ENCODE data around the gene CNIH3.
"Not testable (repeated sequence)": the region's sequence is repeated elsewhere in the genome, so short reads cannot be mapped to it uniquely, and the experiment has no call there.

The CNIH3 gene

DNA sequence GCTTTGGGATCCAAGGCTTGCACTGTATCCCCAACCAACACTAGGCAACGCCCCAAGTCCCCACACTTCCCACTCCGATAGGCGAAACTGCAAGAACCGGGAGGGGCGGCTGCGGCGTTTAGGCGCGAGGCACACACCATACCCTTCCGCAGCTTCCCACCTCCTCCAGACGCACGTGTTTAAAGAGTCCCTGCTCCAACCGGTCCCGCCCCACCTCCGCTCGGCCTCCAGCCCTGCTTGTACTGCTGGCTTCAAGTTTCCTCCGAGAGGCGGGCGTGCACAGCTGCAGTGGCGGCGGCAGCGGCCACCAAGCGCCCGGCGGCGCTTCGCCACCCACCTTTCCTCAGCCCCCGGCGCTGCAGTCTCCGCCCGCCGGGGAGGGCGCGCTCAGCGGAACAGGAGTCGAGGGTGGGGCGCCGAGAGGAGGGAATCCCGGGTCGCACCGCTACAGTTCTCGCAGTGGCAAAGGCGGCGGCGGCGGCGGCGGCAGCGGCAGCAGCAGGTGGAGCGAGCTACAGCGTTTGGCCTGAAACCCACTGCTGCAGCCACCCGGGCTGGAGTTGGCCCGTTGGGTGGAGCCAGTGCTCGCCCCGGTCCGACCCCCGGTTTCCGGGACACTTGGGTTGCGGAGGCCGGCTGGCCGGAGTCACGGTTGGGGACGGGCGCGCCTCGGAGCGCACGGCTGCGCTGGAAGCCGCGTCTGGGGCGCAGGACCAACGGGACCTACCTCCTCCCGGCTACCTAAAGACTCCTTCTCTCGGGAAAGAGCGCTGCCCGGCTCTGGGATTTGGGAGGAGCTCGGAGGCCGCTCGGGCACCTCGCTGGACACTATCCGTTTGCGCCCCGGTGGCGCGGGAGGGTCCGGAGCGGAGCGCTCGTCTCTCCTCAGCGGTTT is at the start of gene CNIH3:
Gene CNIH3 (plus strand): TSS at position 457 of the 895 bp plus-strand sequence. CDS start 858 bp downstream, outside the sequence.
- H3K27ac ChIP-seq: no peak within 1 kb of the TSS
- no peak within 1 kb of the TSS for H3K9ac ChIP-seq (ENCODE audit: insufficient read length)
- no peak for DNase-seq (ENCODE audit: low read depth, low spot score)

GRCh38 chr1:224566492-224566891 is 49.6 kb upstream of the CNIH3 start:
- H3K27ac ChIP-seq; DNase-seq (ENCODE audit: low read depth, low spot score); H3K4me3 ChIP-seq: not testable (repeated sequence)

More for the DNA sequence above, at the start of gene CNIH3:
- H3K9me3 ChIP-seq (ENCODE audit: low read depth, low read length): no peaks in the 10 kb centered on the region
- peak within 1 kb of the TSS; percentile 62 for H3K4me3 ChIP-seq
- TF ChIP-seq EZH2 (IDR thresholded peaks at IDR 0.05): peak; percentile 88
- no peak for TF ChIP-seq POLR2AphosphoS5 (IDR thresholded peaks at IDR 0.05; ENCODE audit: borderline replicate concordance, low read depth, low read length)
- H3K36me3 ChIP-seq (ENCODE audit: insufficient read depth, low read length): no peaks in the 10 kb centered on the region

GRCh38 chr1:224569276-224569675 is 46.8 kb upstream of the CNIH3 start:
- no peak for TF ChIP-seq FOXP2 (optimal IDR thresholded peaks at IDR 0.05; ENCODE audit: control extremely low read depth, extremely low read length, insufficient read depth)
- no peak for TF ChIP-seq POLR2AphosphoS5 (IDR thresholded peaks at IDR 0.05; ENCODE audit: borderline replicate concordance, low read depth, low read length)
- TF ChIP-seq EZH2 (IDR thresholded peaks at IDR 0.05): no peak
- H3K9me3 ChIP-seq (ENCODE audit: low read depth, low read length): no peaks in the 10 kb centered on the region
- no peak overlapping the region for H3K27ac ChIP-seq
- DNase-seq (ENCODE audit: low read depth, low spot score): no peak
- H3K36me3 ChIP-seq (ENCODE audit: insufficient read depth, low read length): no peaks in the 10 kb centered on the region
- no peak overlapping the region for H3K4me3 ChIP-seq
- no peak overlapping the region for H3K9ac ChIP-seq (ENCODE audit: insufficient read length)

More at GRCh38 chr1:224566492-224566891, 49.6 kb upstream of the CNIH3 start:
- not testable (repeated sequence) for H3K9me3 ChIP-seq (ENCODE audit: low read depth, low read length); H3K36me3 ChIP-seq (ENCODE audit: insufficient read depth, low read length); H3K9ac ChIP-seq (ENCODE audit: insufficient read length)

DNA sequence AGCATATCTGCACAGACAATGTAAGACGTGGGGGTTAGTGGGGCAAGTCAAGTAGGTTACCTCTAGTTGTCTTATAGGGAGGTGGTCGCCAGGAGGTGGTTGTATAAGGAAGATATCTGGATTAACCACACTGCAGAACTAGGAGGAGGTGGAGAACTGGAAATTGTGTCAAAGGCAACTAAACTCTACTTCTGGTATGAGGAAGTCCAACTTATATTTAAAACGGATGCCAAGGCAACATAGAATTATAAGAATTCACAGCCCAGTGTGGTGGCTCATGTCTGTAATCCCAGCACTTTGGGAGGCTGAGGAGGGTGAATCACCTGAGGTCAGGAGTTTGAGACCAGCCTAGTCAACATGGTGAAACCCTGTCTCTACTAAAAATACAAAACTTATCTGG is 44.1 kb upstream of the CNIH3 start:
- DNase-seq (ENCODE audit: low read depth, low spot score); H3K4me3 ChIP-seq; H3K27ac ChIP-seq; H3K9me3 ChIP-seq (ENCODE audit: low read depth, low read length); H3K36me3 ChIP-seq (ENCODE audit: insufficient read depth, low read length); H3K9ac ChIP-seq (ENCODE audit: insufficient read length): not testable (repeated sequence)

DNA sequence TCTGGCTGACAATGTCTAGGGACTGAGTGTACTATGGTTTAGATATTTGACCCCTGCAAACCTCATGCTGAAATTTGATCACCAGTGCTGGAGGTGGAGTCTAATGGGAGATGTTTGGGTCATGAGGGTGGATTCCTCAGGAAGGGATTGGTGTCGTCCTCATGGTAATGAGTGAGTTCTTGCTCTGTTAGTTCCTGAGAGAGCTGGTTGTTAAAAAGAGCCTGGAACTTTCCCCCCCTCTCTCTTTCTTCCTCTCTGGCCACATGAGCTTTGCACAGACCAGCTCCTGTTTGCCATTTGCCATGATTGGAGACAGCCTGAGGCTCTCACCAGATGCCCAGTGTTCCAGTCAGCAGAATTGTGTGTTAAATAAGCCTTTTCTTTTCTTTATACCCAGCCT is 36.6 kb upstream of the CNIH3 start:
- no peak for DNase-seq (ENCODE audit: low read depth, low spot score)
- H3K9ac ChIP-seq (ENCODE audit: insufficient read length): no peak overlapping the region
- TF ChIP-seq EZH2 (IDR thresholded peaks at IDR 0.05) (no peak), FOXP2 (optimal IDR thresholded peaks at IDR 0.05; ENCODE audit: control extremely low read depth, extremely low read length, insufficient read depth) (no peak), POLR2AphosphoS5 (IDR thresholded peaks at IDR 0.05; ENCODE audit: borderline replicate concordance, low read depth, low read length) (no peak)
- H3K4me3 ChIP-seq: no peak overlapping the region
- no peak overlapping the region for H3K27ac ChIP-seq
- no peaks in the 10 kb centered on the region for H3K36me3 ChIP-seq (ENCODE audit: insufficient read depth, low read length)
- H3K9me3 ChIP-seq (ENCODE audit: low read depth, low read length): no peaks in the 10 kb centered on the region

- H3K27ac ChIP-seq: no peak overlapping the region
- H3K9ac ChIP-seq (ENCODE audit: insufficient read length): no peak overlapping the region
- no peaks in the 10 kb centered on the region for H3K9me3 ChIP-seq (ENCODE audit: low read depth, low read length)
- no peaks in the 10 kb centered on the region for H3K36me3 ChIP-seq (ENCODE audit: insufficient read depth, low read length)
- no peak for DNase-seq (ENCODE audit: low read depth, low spot score)
- no peak overlapping the region for H3K4me3 ChIP-seq
- no peak for TF ChIP-seq FOXP2 (optimal IDR thresholded peaks at IDR 0.05; ENCODE audit: control extremely low read depth, extremely low read length, insufficient read depth)
These were observed 36.1 kb upstream of the CNIH3 start for GRCh38 chr1:224580006-224580405.

- no peak for DNase-seq (ENCODE audit: low read depth, low spot score)
- Histone ChIP-seq H3K27ac (no peak overlapping the region), H3K36me3 (ENCODE audit: insufficient read depth, low read length) (no peaks in the 10 kb centered on the region), H3K4me3 (no peak overlapping the region), H3K9me3 (ENCODE audit: low read depth, low read length) (no peaks in the 10 kb centered on the region), H3K9ac (ENCODE audit: insufficient read length) (no peak overlapping the region)
- TF ChIP-seq EZH2 (IDR thresholded peaks at IDR 0.05): no peak
- TF ChIP-seq POLR2AphosphoS5 (IDR thresholded peaks at IDR 0.05; ENCODE audit: borderline replicate concordance, low read depth, low read length): no peak
- TF ChIP-seq FOXP2 (optimal IDR thresholded peaks at IDR 0.05; ENCODE audit: control extremely low read depth, extremely low read length, insufficient read depth): no peak
These were observed 34.1 kb upstream of the CNIH3 start for GRCh38 chr1:224582041-224582440.

- H3K4me3 ChIP-seq: no peak overlapping the region
- no peak overlapping the region for H3K9ac ChIP-seq (ENCODE audit: insufficient read length)
- H3K36me3 ChIP-seq (ENCODE audit: insufficient read depth, low read length): no peaks in the 10 kb centered on the region
- H3K27ac ChIP-seq: no peak overlapping the region
- TF ChIP-seq FOXP2 (optimal IDR thresholded peaks at IDR 0.05; ENCODE audit: control extremely low read depth, extremely low read length, insufficient read depth) (no peak), EZH2 (IDR thresholded peaks at IDR 0.05) (no peak), POLR2AphosphoS5 (IDR thresholded peaks at IDR 0.05; ENCODE audit: borderline replicate concordance, low read depth, low read length) (no peak)
- no peak for DNase-seq (ENCODE audit: low read depth, low spot score)
- H3K9me3 ChIP-seq (ENCODE audit: low read depth, low read length): no peaks in the 10 kb centered on the region
These were observed 32.3 kb upstream of the CNIH3 start for GRCh38 chr1:224583774-224584173.

GRCh38 chr1:224585051-224585450 is 31.1 kb upstream of the CNIH3 start:
- no peak overlapping the region for H3K27ac ChIP-seq
- no peaks in the 10 kb centered on the region for H3K36me3 ChIP-seq (ENCODE audit: insufficient read depth, low read length)
- no peaks in the 10 kb centered on the region for H3K9me3 ChIP-seq (ENCODE audit: low read depth, low read length)
- DNase-seq (ENCODE audit: low read depth, low spot score): no peak
- no peak for TF ChIP-seq POLR2AphosphoS5 (IDR thresholded peaks at IDR 0.05; ENCODE audit: borderline replicate concordance, low read depth, low read length)
- TF ChIP-seq EZH2 (IDR thresholded peaks at IDR 0.05): no peak
- no peak for TF ChIP-seq FOXP2 (optimal IDR thresholded peaks at IDR 0.05; ENCODE audit: control extremely low read depth, extremely low read length, insufficient read depth)
- H3K4me3 ChIP-seq: no peak overlapping the region
- no peak overlapping the region for H3K9ac ChIP-seq (ENCODE audit: insufficient read length)

Data from SK-N-MC (cell line).